HCT116 (cell line): ENCODE data around the gene C4orf36. TPM values are rescaled to one million over a fixed set of nuclear protein-coding genes. Genes with fewer than 3 reads are reported as not detected.

Source experiments
- ATAC-seq: fragments of 200-7000 bp; cut with Tn5 transposase; 2 replicates; pipeline ENCODE4 v1.9.1; 2020; ENCODE audit warnings: mild to moderate bottlenecking, moderate library complexity
- BruUV-seq: library from RNA; stranded (reverse); fragments of 400-500 nt; replicated peaks from 2 replicates; lab custom pipeline; 2021; lab: Mats Ljungman, UMichigan
- CTCF ChIA-PET: fragments of 300-600 bp; sonication (Branson Sonifier 250); formaldehyde crosslinking; loops from one replicate; lab custom pipeline; 2021; ENCODE audit warnings: antibody characterized with exemption; lab: Charles Lee
- POLR2A ChIA-PET: fragments of 300-600, 350-600 bp; sonication (Branson Sonifier 250); formaldehyde crosslinking; loops from one replicate; lab custom pipeline; 2021; ENCODE audit warnings: antibody characterized with exemption; lab: Charles Lee
- RAD21 ChIA-PET, 2 experiments: fragments of 300-600 bp; sonication (Branson Sonifier 250); formaldehyde crosslinking; loops; one replicate each; lab custom pipeline; 2023; ENCODE audit warnings: low total read pairs in 2 of 2; ENCODE audit not compliant: uncharacterized antibody in 2 of 2, unreplicated experiment in 2 of 2, low non-redundant PET in 1 of 2; lab: Charles Lee
- DNase-seq: peaks from one replicate; pipeline ENCODE4 v3.0.0-alpha.2; 2010; ENCODE audit warnings: low read depth, low spot score
- H2AFZ ChIP-seq: fragments of 200-600 bp; shearing (Covaris generic), sonication (generic); 2 replicates; pipeline ENCODE4 v1.6.1; 2017; ENCODE audit warnings: low read depth, mixed run types, mixed read lengths, antibody characterized with exemption, low read length; ENCODE audit not compliant: poor library complexity, severe bottlenecking
- H3K27ac ChIP-seq: 2 replicates; pipeline ENCODE4 v1.5.1; 2012; ENCODE audit warnings: low read depth, low read length
- H3K27me3 ChIP-seq: fragments of 200-600 bp; sonication (generic); 2 replicates; pipeline ENCODE4 v1.6.1; 2016; ENCODE audit warnings: mixed run types, low read length, mixed read lengths; ENCODE audit not compliant: insufficient read depth
- H3K36me3 ChIP-seq, 2 experiments: fragments of 200-500 bp in 1 of 2; fragments of 200-600 bp in 1 of 2; sonication (Bioruptor generic) in 1 of 2; sonication (generic) in 1 of 2; 2 replicates each; pipeline versions ENCODE4 v1.5.1 to v1.6.1; 2014 to 2016; ENCODE audit warnings: low read length in 2 of 2, inconsistent platforms in 1 of 2, mixed read lengths in 1 of 2, mixed run types in 1 of 2; ENCODE audit not compliant: insufficient read depth in 2 of 2, control insufficient read depth in 1 of 2
- H3K4me1 ChIP-seq, 2 experiments: fragments of 200-600 bp in 1 of 2; sonication (generic) in 1 of 2; 2 replicates each; pipeline versions ENCODE4 v1.5.1 to v1.6.1; 2012 to 2017; ENCODE audit warnings: low read length in 2 of 2, inconsistent platforms in 1 of 2, mild to moderate bottlenecking in 1 of 2, mixed read lengths in 1 of 2, mixed run types in 1 of 2, moderate library complexity in 1 of 2; ENCODE audit not compliant: insufficient read depth in 2 of 2, control insufficient read depth in 1 of 2
- H3K4me2 ChIP-seq: fragments of 200-600 bp; sonication (generic); 2 replicates; pipeline ENCODE4 v1.6.1; 2017; ENCODE audit warnings: mixed run types, low read length, mixed read lengths
- H3K4me3 ChIP-seq, 2 experiments: fragments of 200-600 bp in 1 of 2; sonication (generic) in 1 of 2; replicated peaks in 1 of 2; 2 replicates each; pipeline ENCODE4 v1.5.1; 2011 to 2016; ENCODE audit warnings: low read length in 2 of 2, control low read depth in 1 of 2, low read depth in 1 of 2, mild to moderate bottlenecking in 1 of 2, mixed read lengths in 1 of 2, mixed run types in 1 of 2
- H3K79me2 ChIP-seq: fragments of 200-600 bp; sonication (generic); 2 replicates; pipeline ENCODE4 v1.6.1; 2017; ENCODE audit warnings: mild to moderate bottlenecking, mixed run types, low read length, moderate library complexity, mixed read lengths; ENCODE audit not compliant: insufficient read depth
- H3K9ac ChIP-seq: fragments of 200-600 bp; sonication (generic); 2 replicates; pipeline ENCODE4 v1.6.1; 2016; ENCODE audit warnings: low read length, mixed read lengths
- H3K9me2 ChIP-seq: fragments of 200-600 bp; sonication (generic), shearing (Covaris generic); 2 replicates; pipeline ENCODE4 v1.6.1; 2017; ENCODE audit warnings: mixed run types, mild to moderate bottlenecking, moderate library complexity; ENCODE audit not compliant: insufficient read depth
- H3K9me3 ChIP-seq, 2 experiments: fragments of 200-500 bp in 1 of 2; fragments of 200-600 bp in 1 of 2; sonication (Bioruptor generic) in 1 of 2; sonication (generic) in 1 of 2; 2 replicates each; pipeline ENCODE4 v1.6.1; 2014 to 2017; ENCODE audit warnings: low read length in 2 of 2, mixed read lengths in 2 of 2, inconsistent platforms in 1 of 2, low read depth in 1 of 2, mild to moderate bottlenecking in 1 of 2, mixed run types in 1 of 2, moderate library complexity in 1 of 2; ENCODE audit not compliant: control insufficient read depth in 1 of 2, insufficient read depth in 1 of 2
- H4K20me1 ChIP-seq: fragments of 200-600 bp; sonication (generic), shearing (Covaris generic); 2 replicates; pipeline ENCODE4 v1.6.1; 2017; ENCODE audit warnings: mixed run types, mild to moderate bottlenecking, moderate library complexity; ENCODE audit not compliant: insufficient read depth
- CEBPB ChIP-seq: IDR thresholded peaks from 2 replicates; pipeline ENCODE4 v1.6.1; 2012; ENCODE audit warnings: low read depth
- EZH2phosphoT487 ChIP-seq: fragments of 200-600 bp; IDR thresholded peaks from 2 replicates; pipeline ENCODE4 v1.6.1; 2018; ENCODE audit warnings: antibody characterized with exemption, borderline replicate concordance
- RAD21 ChIP-seq: IDR thresholded peaks from 2 replicates; pipeline ENCODE4 v1.6.1; 2012; ENCODE audit warnings: low read depth, mild to moderate bottlenecking
- SIN3A ChIP-seq: IDR thresholded peaks from 2 replicates; pipeline ENCODE4 v1.6.1; 2012; ENCODE audit warnings: low read depth
- SP1 ChIP-seq: IDR thresholded peaks from 2 replicates; pipeline ENCODE4 v1.6.1; 2012; ENCODE audit warnings: low read depth
- ZNF274 ChIP-seq: fragments of 200-500 bp; sonication (Bioruptor generic); IDR thresholded peaks from 2 replicates; pipeline ENCODE4 v1.6.1; 2014; ENCODE audit warnings: mild to moderate bottlenecking, low read depth, low read length, inconsistent platforms
- intact Hi-C: fragments of 100-400 bp; cut with micrococcal nuclease; formaldehyde crosslinking; loops from 2 replicates; pipeline ENCODE4 v1.10.0; 2022
- total RNA-seq: library from RNA; stranded (reverse); gene quantifications from one replicate; pipeline ENCODE4 v1.2.1, GENCODE V29; 2021; ENCODE audit not compliant: unreplicated experiment
- TF ChIP-seq, protein P1 (sequence below): IDR thresholded peaks from 2 replicates; pipeline ENCODE4 v1.6.1; 2011; ENCODE audit warnings: mild to moderate bottlenecking, low read length, moderate library complexity; ENCODE audit not compliant: insufficient replicate concordance; ENCODE audit errors: extremely low read depth
- TF ChIP-seq, protein P2 (sequence below), 3 experiments: fragments of 200-600 bp in 1 of 3; sonication (generic) in 1 of 3; IDR thresholded peaks in 2 of 3; conservative IDR thresholded peaks in 1 of 3; 2 replicates each; pipeline ENCODE4 v1.5.1; 2012 to 2017; ENCODE audit warnings: low read depth in 2 of 3, low read length in 2 of 3, antibody characterized with exemption in 1 of 3, borderline replicate concordance in 1 of 3, control low read depth in 1 of 3, mild to moderate bottlenecking in 1 of 3, mixed read lengths in 1 of 3, mixed run types in 1 of 3, moderate library complexity in 1 of 3; ENCODE audit not compliant: insufficient read depth in 1 of 3

C4orf36 gene
- total RNA-seq, 1 experiment from 2014 or later = 1.8 TPM

GRCh38 chr4:86841309-86841708, 50.9 kb downstream of the C4orf36 start:
- CTCF ChIA-PET = no interaction called here
- Histone ChIP-seq H3K4me2 (no peak overlapping the region), H2AFZ (no peak overlapping the region), H3K4me1 (no peaks in the 10 kb centered on the region), H3K27me3 (no peaks in the 10 kb centered on the region), H3K4me3 (no peak overlapping the region), H3K9ac (no peak overlapping the region), H3K27ac (no peak overlapping the region), H3K9me3 (no peaks in the 10 kb centered on the region), H3K36me3 (no peaks in the 10 kb centered on the region), H3K9me2 (no peaks in the 10 kb centered on the region), H3K79me2 (no peaks in the 10 kb centered on the region)
- POLR2A ChIA-PET = no interaction called here
- no peak for ATAC-seq
- BruUV-seq = no TSS peak
- no peak for DNase-seq
- RAD21 ChIA-PET = no interaction called here
- TF ChIP-seq, protein P1, sequence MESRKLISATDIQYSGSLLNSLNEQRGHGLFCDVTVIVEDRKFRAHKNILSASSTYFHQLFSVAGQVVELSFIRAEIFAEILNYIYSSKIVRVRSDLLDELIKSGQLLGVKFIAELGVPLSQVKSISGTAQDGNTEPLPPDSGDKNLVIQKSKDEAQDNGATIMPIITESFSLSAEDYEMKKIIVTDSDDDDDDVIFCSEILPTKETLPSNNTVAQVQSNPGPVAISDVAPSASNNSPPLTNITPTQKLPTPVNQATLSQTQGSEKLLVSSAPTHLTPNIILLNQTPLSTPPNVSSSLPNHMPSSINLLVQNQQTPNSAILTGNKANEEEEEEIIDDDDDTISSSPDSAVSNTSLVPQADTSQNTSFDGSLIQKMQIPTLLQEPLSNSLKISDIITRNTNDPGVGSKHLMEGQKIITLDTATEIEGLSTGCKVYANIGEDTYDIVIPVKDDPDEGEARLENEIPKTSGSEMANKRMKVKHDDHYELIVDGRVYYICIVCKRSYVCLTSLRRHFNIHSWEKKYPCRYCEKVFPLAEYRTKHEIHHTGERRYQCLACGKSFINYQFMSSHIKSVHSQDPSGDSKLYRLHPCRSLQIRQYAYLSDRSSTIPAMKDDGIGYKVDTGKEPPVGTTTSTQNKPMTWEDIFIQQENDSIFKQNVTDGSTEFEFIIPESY = no peak
- TF ChIP-seq RAD21 = no peak
- no peak for TF ChIP-seq EZH2phosphoT487
- TF ChIP-seq SP1 = no peak
- TF ChIP-seq, protein P2, sequence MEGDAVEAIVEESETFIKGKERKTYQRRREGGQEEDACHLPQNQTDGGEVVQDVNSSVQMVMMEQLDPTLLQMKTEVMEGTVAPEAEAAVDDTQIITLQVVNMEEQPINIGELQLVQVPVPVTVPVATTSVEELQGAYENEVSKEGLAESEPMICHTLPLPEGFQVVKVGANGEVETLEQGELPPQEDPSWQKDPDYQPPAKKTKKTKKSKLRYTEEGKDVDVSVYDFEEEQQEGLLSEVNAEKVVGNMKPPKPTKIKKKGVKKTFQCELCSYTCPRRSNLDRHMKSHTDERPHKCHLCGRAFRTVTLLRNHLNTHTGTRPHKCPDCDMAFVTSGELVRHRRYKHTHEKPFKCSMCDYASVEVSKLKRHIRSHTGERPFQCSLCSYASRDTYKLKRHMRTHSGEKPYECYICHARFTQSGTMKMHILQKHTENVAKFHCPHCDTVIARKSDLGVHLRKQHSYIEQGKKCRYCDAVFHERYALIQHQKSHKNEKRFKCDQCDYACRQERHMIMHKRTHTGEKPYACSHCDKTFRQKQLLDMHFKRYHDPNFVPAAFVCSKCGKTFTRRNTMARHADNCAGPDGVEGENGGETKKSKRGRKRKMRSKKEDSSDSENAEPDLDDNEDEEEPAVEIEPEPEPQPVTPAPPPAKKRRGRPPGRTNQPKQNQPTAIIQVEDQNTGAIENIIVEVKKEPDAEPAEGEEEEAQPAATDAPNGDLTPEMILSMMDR (IDR thresholded peaks at IDR 0.05 in 2 of 3, conservative IDR thresholded peaks at IDR 0.05 in 1 of 3; ENCODE audit: borderline replicate concordance in 1 of 3, insufficient read depth in 1 of 3, low read depth in 2 of 3, low read length in 2 of 3) = no peak
- no peak for TF ChIP-seq SIN3A
- TF ChIP-seq CEBPB = no peak
- TF ChIP-seq ZNF274 = no peak
- TF ChIP-seq, all 23 proteins: peak for 0
- no peaks in the 10 kb centered on the region for H4K20me1 ChIP-seq
- intact Hi-C loops = no loop called here
